Upper lobe of left lung (tissue), 4 donors: ENCODE data around the gene ASB18.

Experiments
- EP300 ChIP-seq, 4 donors: sonication (generic); formaldehyde crosslinking; IDR thresholded peaks; one replicate each; pipeline ENCODE4 v1.5.1; 2017; ENCODE audit warnings: antibody characterized with exemption in 4 of 4, control low read depth in 2 of 4
- POLR2A ChIP-seq, 4 donors: fragments of 450-650 bp; IDR thresholded peaks; one replicate each; pipeline ENCODE4 v1.5.1; 2016 to 2017; ENCODE audit warnings: antibody characterized with exemption in 4 of 4, mild to moderate bottlenecking in 2 of 4
- TF ChIP-seq, protein P1 (sequence below), 6 experiments: fragments of 450-650 bp in 4 of 6; fragments of 200-600 bp in 2 of 6; sonication (generic) in 2 of 6; IDR thresholded peaks; one replicate each; pipeline ENCODE4 v1.5.1; 2016 to 2019; ENCODE audit warnings: antibody characterized with exemption in 6 of 6

DNA sequence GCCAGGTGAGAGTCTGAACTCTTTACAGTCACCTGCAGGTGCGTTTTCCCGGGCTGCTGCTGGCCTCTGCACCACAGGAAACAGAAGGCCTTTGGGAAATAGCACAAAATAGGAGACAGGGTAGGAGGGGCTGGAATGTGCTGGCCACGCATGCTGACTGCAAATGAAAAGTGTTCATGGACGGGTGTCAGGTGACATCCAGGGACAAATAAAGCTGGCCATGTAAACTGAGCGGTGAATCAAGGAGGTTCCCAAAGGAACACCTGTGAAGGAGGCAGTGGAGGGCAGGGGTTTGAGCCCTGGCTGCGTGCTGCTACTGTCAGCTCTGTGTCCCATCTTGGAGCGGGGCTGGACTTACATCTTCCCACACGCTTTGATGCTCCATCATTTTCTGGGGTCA, 53.7 kb downstream of the ASB18 start:
- no peak for TF ChIP-seq EP300 (IDR thresholded peaks at IDR 0.05)
- TF ChIP-seq, protein P1, sequence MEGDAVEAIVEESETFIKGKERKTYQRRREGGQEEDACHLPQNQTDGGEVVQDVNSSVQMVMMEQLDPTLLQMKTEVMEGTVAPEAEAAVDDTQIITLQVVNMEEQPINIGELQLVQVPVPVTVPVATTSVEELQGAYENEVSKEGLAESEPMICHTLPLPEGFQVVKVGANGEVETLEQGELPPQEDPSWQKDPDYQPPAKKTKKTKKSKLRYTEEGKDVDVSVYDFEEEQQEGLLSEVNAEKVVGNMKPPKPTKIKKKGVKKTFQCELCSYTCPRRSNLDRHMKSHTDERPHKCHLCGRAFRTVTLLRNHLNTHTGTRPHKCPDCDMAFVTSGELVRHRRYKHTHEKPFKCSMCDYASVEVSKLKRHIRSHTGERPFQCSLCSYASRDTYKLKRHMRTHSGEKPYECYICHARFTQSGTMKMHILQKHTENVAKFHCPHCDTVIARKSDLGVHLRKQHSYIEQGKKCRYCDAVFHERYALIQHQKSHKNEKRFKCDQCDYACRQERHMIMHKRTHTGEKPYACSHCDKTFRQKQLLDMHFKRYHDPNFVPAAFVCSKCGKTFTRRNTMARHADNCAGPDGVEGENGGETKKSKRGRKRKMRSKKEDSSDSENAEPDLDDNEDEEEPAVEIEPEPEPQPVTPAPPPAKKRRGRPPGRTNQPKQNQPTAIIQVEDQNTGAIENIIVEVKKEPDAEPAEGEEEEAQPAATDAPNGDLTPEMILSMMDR (IDR thresholded peaks at IDR 0.05): no peak
- no peak for TF ChIP-seq POLR2A (IDR thresholded peaks at IDR 0.05)
